AG08395 (cell line): ENCODE data around the gene LRRC8D.
A peak's percentile ranks its signal among the peaks of the same experiment; 100 is the strongest.

Experiments
- DNase-seq: peaks from one replicate; pipeline ENCODE4 v3.0.0; 2012; ENCODE audit warnings: mixed read lengths, low spot score

The LRRC8D gene

DNA sequence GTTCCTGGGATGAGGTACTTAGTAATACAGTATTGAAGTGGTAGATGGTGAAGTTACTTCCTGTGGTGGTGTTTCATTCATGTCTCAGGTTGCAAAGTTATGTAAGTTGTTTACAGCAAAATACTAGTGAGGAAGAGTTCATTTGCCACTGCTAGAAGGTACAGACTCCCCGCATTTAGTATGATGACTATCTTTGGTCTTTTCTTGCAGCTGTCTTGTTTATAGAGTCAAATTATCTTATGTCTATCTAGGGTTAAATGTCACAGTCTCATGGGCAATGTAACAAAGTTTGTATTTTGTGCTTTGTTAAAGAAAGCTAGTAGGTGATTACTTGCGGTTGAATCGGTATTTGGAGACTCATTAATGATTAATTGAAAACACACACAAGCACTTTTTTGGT, 50.2 kb downstream of the LRRC8D start:
- DNase-seq: no peak

DNA sequence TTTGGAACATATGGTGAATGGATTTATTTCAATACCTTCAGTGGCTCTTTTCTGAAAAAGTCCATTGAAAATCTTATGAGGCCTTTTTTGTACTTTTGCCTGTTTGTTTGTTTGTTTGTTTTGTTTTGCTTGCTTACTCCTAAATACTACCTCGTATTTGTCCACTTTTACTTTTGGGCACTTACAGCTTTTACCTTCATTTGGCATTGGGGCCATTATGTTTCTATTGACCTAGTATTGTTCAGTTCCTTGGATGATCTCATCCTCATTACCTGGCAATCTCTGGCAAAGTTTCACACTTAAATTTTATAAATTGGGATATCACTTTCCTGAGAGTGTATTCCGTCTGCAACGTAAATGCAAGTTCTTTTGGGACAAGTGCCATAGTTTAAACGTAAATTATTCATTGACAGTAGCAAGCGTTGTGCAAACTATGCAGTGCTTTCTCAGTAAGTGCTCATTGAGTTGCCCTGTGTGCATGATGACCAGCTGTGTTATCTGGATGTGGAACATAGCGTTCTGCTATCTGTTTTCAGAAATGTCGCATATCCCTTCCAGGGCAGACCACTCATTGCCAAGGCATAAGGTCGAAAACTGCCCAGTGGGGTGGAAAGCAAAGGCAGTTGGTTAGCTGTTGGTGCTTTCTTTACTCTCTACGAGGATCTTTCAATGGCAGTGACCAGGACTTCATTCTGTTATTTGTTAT, 51.1 kb downstream of the LRRC8D start:
- DNase-seq: no peak

DNA sequence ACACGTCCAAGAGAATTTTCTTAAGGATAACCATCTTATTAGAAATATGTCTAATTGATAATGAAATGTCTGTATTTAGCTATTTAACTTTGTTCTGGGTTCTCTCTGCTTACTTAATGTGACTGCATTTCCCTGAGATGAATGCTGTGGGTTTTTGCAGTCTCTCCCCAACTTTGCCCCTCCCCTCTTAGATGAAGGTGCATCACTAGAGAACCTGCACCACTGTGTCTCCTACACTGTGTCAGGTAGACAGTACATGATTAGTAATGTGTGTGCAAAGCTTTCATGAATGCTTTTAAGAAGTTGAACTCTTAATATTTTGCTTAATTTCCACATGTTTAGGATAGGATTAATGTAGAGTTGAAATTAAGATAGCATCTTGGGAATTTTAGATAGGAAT, 51.7 kb downstream of the LRRC8D start:
- no peak for DNase-seq

DNA sequence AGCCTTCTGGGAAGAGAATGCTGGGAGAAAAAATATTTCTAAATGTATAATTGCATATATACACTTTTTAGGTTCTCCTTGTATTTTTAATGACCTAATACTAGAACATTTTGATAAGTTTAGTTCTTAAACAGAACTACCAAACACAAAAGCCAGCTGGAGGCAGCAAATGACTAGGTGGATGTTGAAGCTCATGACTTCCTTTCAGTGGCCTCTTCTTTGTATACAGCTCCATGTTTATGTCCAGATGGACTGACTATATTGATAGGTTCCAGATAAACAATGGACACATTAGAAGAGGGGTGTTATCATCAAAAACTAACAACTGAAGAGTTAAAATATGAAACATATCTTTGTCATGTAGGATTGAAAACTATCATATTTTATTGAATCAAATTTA, 52.5 kb downstream of the LRRC8D start:
- DNase-seq: no peak

DNA sequence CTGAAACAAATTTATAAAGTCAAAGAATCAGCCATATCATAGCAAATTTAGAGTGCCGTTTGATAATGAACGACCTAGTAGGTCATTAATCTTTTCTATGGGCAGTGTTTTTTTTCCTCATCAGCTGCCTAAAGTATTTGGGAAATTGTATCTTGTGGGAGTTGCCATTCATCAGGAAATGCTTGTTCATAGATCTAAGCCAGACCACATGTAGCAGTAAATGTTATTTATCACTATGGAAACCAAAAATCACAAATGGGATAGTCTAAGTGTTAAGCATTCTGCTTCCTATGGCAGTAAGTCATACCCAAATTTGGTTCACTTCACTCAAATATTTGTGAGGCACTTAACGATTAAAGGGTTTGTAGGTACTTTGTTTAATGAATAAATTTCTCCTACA, 52.9 kb downstream of the LRRC8D start:
- DNase-seq: peak; percentile 77

DNA sequence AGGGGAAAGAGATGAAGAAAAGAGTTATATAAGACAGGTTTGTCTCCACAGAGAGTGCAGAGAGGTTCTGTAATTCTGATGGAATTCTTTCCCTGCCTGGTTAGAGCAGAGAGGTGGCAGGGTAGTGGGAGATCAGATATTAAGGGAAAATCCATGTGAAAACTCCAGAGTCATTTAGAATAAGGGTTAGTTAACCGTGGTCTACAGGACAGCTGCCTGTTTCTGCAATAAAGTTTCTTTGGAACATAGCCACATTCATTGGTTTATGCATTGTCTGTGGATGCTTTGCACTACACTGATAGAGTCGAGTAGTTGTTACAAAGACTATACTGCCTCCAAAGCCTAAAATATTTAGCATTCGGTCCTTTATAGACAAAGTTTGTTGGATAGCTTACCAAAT, 55.6 kb downstream of the LRRC8D start:
- no peak for DNase-seq

DNA sequence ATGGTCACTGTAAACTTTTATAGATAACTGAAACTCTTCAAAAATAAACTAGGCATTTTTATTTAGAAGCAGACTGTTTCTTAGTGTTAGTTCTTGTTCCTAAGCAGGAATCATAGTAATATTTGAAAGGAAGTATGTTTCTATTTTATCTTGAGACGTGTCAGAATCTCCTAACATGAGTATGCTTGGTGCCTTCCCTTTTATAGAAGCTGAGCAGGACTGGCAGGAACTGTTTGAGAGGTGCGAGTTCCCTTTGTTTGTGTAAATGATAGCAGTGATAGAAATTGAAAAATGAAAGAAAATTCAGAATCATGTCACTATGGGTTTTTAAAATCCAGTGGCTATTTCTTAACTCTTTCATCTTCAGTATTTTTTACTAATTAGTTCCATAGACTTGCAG, 56.9 kb downstream of the LRRC8D start:
- DNase-seq: no peak

DNA sequence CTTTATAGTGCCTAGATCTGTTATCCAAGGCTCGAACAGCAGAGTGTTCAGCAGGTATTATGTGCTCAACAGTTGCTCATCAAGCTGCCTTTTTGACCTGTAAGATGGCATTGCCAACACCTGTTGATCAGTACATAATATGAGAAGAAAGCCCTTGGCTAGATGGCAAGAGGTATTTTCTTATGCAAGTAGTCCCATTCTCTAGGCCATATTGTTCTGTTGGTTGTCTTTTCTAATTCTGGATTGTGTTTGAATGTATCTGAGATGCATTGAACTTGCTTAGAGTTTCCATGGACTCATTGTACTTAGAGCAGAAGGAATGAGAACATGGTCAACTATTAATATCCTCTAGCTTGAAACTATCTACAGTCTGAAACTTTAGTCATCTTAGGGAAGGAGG, 57.4 kb downstream of the LRRC8D start:
- DNase-seq: no peak

DNA sequence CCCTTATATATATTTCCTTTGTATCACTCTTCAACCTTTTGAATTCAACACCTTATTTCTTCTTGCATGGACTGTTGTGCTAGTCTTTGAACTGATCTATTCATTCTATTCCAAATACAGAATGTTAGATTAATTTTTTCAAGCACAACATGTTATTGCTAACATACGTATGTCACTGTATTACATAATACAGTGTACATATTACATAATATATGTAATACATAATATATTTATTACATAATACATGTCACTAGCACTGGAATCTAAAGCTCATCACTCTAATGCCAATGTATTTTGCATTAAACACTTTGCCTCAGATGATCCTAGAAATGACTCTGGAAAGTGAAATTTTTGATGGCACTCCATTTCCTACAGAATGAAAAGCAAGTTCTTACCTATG, 59.8 kb downstream of the LRRC8D start:
- DNase-seq: no peak

DNA sequence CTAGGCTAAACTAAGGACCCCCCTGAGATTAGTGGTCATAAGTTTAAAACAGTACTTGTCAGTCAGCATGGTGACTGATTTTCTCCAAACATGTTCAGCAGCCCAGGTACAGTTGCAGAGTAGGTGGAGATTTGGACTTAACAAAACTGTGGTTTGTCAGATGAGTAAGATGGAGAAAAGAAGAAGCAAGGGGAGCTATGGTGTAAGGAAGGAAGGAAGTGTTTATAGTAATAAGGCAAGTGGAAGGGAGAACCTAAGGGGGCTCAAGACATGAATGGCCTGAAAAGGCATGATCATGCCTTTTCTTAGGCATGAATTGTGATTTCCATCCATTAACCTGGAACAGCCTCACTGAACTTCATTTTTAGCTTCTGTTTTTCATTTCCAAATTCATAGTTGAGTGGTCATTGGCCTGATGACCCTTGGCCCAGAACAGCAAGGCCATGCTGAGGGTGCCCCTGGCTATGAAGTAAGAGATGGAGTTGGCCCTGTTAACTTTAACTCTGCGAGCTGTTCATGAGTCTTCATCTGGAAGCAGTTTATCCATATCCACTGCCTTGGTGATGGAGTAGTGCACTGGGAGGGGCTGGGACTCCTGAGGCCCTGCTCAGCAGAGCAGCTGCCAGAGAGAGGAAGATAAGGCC, 60.7 kb downstream of the LRRC8D start:
- no peak for DNase-seq

DNA sequence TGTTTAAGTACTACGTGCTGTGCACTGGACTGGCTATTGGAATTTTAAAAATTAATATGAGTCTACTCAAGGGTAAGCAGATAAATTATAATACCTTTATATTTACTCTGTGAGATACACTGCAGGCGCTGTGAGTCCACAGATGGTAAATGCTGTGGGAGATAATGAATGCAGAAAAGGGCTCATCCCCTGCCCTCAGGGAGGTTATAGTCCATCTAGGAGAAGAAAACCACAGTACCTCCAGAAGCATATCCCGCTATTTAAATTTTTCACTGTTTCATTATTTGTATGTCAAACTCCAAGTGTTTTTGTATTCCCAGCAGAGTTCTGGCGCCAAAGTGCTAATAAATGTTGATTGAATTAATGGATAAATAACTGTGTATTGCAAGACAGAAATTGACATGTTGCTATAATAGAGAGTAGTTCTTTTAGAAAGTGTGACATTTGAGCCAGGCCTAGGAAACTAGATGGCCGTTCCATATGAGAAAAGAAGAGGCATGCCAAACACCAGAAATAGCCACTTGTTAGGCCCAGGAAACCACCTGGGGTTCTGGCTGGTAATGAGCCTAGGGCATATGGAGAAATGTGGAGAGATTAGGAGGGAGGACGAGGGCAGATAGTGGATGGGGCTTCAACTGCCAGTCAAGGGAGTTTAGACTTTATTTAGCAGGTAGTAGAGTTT, 61.7 kb downstream of the LRRC8D start:
- no peak for DNase-seq

DNA sequence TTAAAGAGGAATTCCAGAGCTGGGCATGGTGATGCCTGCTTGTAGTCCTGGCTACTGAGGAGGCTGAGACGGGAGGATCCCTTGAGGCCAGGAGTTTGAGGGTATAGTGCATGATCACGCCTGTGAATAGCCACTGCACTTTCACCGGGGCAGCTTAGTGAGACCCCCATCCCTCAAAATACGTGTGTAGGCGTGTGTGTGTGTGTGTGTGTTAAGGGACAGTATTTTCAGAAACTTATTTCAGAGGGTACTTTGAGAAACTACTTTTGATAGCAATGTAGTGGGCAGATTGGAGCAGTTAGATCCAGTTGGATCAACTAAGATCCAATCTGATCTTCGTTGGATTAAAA, 62.2 kb downstream of the LRRC8D start:
- no peak for DNase-seq

DNA sequence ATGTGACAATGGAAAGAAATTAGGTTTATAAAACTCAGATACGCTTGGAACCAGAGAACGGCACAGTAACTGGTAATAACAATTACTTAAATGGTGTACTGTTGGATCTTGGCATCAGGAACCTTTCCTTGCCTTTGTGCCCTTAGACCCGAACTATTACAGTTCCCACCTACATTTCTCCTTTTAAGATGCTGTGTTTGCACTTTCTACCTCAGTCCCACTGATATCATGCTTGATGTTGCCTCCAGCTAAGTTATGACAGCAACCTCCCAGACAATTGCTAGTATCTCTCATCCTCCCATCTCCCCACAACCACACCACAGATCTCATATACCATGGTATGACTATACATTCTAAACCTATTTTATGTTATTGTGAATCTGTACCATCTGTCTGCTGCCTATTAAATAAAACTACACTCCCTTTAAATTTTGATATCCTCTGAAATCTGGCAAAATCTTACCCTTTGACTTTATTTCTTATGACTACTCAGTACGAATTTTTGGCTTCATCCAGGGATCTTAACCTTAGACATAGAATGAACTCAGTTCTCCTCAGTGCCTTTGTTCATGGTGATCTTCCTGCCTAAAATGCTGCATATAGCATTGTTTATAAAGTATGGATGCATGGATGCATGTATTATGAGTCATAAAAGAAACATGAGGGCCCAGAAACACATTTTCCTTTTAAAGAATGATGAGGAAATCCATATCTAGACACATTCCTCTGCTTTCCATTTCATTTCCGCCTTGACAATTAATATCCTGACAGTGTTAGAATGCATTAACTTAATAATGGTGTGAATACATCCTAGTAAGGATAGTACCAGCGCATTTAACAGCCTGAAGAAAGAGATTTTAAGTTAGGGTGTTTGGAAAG, 64.1 kb downstream of the LRRC8D start:
- DNase-seq: no peak

DNA sequence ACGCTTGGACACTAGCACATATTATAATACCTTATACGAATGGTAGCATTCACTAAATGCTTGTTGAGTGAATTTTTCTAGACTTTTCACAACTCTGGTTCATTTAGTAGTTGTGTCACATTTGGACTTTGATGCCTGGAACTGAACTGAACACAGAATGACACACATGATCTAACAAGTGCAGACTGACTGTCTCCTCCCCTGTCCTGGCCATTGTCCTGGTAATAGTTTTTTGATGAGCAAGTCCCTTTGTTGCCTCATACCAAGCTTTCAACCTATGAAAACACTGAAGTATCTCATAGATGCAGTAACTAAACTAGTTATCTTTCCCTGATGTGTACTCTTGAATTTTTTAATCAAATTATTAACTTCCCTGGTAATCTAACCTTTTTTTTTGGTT, 66.4 kb downstream of the LRRC8D start:
- DNase-seq: peak; percentile 69

DNA sequence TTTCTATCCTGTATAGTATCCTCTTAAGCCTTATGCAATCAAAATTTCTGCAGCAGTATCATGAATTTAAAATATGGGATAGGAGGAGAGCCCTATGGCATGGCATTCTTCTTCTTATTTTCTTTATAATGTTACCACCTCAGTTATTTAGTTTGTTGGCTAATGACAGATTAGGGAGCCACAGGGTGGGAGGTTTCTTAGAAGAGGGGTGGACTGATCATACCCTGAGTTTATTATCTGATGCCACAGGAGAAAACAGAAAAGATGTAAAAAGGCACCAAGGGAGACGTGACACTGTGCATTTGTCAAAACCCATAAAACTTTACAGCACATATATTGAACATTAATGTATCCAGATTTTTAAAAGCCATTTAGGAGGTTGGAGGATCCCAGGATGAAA, 66.9 kb downstream of the LRRC8D start:
- DNase-seq: no peak

DNA sequence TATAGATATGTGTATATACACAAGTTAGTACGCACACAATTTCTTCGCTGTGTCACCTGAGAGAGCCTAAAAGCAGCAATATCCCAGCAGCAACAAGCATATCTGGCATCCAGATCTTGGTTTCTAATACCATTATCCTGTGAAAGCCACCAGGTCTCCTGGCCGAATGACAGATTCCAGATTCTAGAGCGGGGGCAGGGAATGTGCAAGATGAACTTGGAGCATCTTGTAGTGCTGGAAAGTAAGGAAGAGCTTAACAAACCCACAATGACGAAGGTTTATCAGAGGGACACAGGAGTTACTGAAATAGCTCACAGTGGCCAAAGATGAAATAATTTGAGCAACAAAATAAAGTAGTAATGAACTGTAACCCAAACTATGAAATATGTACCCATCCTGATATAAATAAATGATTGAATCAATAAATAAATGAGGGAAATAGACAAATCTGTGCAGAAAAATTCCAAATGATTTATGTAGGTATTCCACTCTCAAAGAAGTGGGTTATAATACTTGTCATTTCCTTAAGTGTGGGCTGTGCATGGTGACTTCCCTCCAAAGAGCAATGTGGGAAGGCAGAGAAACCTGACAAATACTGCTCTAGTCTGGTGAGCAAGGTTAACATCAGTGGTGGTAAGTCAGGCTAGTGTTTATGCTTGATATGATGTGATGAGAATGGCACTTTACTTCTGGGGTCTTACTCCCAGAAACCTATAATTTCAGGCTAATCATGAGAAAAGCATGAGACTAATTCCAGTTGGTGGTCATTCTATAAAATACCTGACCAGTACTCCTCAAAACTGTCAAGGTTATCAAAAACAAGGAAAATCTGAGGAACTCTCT, 67.9 kb downstream of the LRRC8D start:
- no peak for DNase-seq

DNA sequence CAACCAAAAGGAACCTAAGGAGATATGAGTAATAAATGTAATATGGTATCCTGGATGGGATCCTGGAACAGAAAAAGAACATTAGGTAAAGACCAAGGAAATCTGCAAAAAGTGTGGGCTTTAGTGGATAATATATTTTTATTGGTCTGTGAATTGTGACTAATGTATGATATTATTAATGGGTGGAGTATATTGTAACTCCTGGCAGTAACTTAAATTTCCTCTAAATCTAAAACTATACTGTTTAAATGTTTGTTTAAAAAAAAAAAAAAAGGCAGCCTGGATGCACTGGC, 68.4 kb downstream of the LRRC8D start:
- no peak for DNase-seq

DNA sequence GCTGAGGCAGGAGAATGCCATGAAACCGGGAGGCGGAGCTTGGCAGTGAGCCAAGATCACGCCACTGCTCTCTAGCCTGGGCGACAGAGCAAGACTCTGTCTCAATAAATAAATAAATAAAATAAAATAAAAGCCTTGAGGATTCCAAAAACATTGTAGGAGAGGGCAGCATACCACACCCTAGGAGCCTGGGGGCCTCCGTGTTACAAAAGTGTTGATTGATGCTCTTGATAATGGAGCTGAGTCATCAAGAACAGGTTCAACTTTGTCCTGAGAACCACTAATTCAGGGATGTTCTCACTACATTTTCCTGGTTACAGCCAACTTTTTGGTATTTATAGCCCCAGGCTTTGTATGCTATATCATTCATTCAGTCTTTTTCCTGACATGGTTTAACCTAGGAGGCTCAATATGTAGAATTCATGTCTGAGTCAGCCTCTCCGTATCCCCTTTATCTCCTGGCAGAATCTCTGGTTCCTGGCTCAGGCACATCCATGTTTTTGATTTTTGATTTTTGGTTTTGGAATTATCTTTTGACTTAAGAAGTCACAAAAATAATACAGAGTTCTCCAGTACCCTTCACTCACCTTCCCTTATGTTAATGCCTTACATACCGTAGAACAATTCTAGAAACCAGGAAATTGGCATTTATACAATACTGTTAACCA, 69.4 kb downstream of the LRRC8D start:
- DNase-seq: no peak

DNA sequence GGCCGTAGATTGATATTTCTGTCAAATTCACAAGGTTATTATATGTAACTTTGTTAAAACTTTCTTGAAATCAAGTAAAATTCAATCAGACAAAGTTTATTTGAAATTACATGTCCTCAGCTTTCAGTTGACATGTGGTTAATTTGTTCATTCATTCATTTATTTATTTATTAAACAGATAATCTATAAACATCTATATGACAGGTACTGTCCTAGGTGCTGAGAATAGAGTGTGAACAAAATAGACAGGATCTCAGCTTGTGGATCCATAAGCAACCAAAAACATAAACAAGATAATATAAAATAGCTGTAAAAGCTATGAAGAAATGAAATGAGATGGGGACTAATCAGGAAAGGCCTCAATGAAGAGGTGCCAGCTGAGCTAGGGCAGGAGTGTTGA, 72.0 kb downstream of the LRRC8D start:
- DNase-seq: no peak

DNA sequence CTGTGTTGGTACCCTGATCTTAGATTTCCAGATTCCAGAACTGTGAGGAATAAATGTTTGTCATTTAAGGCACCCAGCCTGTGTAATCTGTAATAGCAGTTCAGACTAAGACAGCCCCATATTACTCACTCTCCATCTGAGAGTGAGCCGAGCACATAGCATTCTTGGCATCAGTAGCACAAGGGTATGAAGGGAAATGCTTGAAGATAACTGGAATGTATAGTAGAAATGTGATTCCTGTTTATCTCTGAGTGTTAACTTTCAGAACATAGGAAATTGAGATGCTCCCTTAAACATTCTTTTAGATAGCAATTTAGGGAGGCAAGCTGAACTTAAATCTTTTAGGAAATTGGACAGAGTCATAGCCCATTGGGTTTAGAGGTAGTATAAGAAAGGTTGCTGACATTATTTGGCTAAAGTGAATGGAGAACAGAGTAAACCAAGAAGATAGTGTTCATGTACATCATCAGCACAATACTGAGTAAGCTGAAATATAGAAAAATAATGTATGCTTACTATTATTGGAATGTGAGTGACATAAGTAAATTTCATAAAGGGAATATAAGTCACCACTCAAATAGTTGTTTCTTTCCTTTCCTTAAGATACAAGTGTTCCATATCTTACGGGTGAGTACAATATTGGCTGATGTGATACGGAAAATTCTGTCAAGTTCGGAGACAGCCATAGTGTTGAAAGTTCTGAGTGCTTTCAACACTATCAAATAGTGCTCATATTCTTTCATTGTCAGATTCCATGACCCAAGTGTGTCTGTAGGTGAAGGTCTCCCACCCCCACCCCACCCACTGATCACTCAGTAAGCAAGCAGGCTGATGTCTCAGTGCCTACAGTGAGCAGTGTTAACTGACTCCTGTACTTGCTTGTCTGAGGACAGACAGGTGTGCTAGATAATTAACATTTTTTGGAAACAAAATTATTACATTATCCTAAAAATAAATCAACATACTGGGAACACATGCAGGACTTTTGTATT, 73.7 kb downstream of the LRRC8D start:
- peak; percentile 73 for DNase-seq
